Measurements from ENCODE around the gene CPT2. TPM values are rescaled to one million over a fixed set of nuclear protein-coding genes. Genes with fewer than 3 reads are reported as not detected.

The CPT2 gene
- polyA plus RNA-seq, 1 of the 3 experiments (the other 2 are of a cell fraction) = 18.6 TPM

- Histone ChIP-seq H4K20me1 (ENCODE audit: insufficient read depth) (no peaks in the 10 kb centered on the region), H3K4me3 (ENCODE audit: low read depth in 2 of 2, low read length in 1 of 2) (no peak overlapping the region), H3K9ac (no peak overlapping the region), H3K27me3 (ENCODE audit: insufficient read depth) (no peaks in the 10 kb centered on the region), H3K79me2 (ENCODE audit: insufficient read depth) (no peaks in the 10 kb centered on the region), H3K36me3 (replicated peaks in 1 of 2; ENCODE audit: control insufficient read depth in 1 of 2, insufficient read depth in 2 of 2, low read length in 1 of 2) (no peaks in the 10 kb centered on the region), H3K4me2 (no peak overlapping the region), H3K4me1 (ENCODE audit: control insufficient read depth in 1 of 2, insufficient read depth in 2 of 2, low read depth in 1 of 2, low read length in 1 of 2) (peaks cover 2 to 7% of the 10 kb centered on the region in 2 experiments; a peak in 2 of 4 replicates), H2AFZ (ENCODE audit: low read depth) (no peak overlapping the region), H3F3A (replicated peaks; ENCODE audit: insufficient read depth) (no peaks in the 10 kb centered on the region), H3K9me3 (no peaks in the 10 kb centered on the region), H3K9me2 (no peaks in the 10 kb centered on the region), H3K27ac (ENCODE audit: low read depth in 2 of 2, low read length in 1 of 2) (no peak overlapping the region)
- TF ChIP-seq, protein P1, sequence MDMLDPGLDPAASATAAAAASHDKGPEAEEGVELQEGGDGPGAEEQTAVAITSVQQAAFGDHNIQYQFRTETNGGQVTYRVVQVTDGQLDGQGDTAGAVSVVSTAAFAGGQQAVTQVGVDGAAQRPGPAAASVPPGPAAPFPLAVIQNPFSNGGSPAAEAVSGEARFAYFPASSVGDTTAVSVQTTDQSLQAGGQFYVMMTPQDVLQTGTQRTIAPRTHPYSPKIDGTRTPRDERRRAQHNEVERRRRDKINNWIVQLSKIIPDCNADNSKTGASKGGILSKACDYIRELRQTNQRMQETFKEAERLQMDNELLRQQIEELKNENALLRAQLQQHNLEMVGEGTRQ (IDR thresholded peaks at IDR 0.05; ENCODE audit: borderline replicate concordance, low read depth, low read length) = no peak
- TF ChIP-seq NFIC (IDR thresholded peaks at IDR 0.05; ENCODE audit: borderline replicate concordance) (no peak), FOXM1 (IDR thresholded peaks at IDR 0.05; ENCODE audit: low read depth) (no peak), NRF1 (IDR thresholded peaks at IDR 0.05; ENCODE audit: low read depth, low read length) (no peak), FOSL2 (IDR thresholded peaks at IDR 0.05; ENCODE audit: borderline replicate concordance, low read depth) (no peak), RCOR1 (IDR thresholded peaks at IDR 0.05; ENCODE audit: low read length) (no peak), CHD2 (IDR thresholded peaks at IDR 0.05; ENCODE audit: low read length, partially characterized antibody) (no peak), MEF2A (IDR thresholded peaks at IDR 0.05; ENCODE audit: borderline replicate concordance, low read depth) (no peak), POLR2AphosphoS5 (IDR thresholded peaks at IDR 0.05; ENCODE audit: low read depth, low read length) (no peak), FOXJ3 (CRISPR knock-in tag; IDR thresholded peaks at IDR 0.05) (no peak), ELF1 (IDR thresholded peaks at IDR 0.05) (no peak)
- TF ChIP-seq, protein P2, sequence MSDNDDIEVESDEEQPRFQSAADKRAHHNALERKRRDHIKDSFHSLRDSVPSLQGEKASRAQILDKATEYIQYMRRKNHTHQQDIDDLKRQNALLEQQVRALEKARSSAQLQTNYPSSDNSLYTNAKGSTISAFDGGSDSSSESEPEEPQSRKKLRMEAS (IDR thresholded peaks at IDR 0.05; ENCODE audit: low read depth) = no peak
- 58% methylated on average over 3 of the region's 3 CpGs for WGBS (ENCODE audit: low lambda C conversion rate)
- ChIA-PET CTCF (interaction anchor here (0.6 to 9.7 kb wide), 41 partner anchors 7 to 481 kb away, joined by 3 to 65 read pairs (median 4); partner anchors contain the start of genes CPT2 and SCP2), POLR2A (interaction anchor here (1.4 kb wide), 1 partner anchor 37 kb away, joined by 3 read pairs; no protein-coding TSS in a partner anchor)
- no peak for DNase-seq
These were observed 13.9 kb upstream of the CPT2 start for GRCh38 chr1:53182716-53183094.

- H3K79me2 ChIP-seq (ENCODE audit: insufficient read depth) = no peaks in the 10 kb centered on the region
- DNase-seq = no peak
- H3K9ac ChIP-seq = no peak overlapping the region
- H3K9me2 ChIP-seq = no peaks in the 10 kb centered on the region
- CTCF ChIA-PET = interaction anchor here (0.6 to 9.7 kb wide), 25 partner anchors 10 to 482 kb away, joined by 3 to 65 read pairs (median 5); partner anchors contain the start of gene CPT2
- H4K20me1 ChIP-seq (ENCODE audit: insufficient read depth) = no peaks in the 10 kb centered on the region
- H3K27me3 ChIP-seq (ENCODE audit: insufficient read depth) = no peaks in the 10 kb centered on the region
- H3K4me3 ChIP-seq (ENCODE audit: low read depth in 2 of 2, low read length in 1 of 2) = no peak overlapping the region
- no peak overlapping the region for H3K4me2 ChIP-seq
- peaks cover 2 to 7% of the 10 kb centered on the region in 2 experiments; a peak in 2 of 4 replicates for H3K4me1 ChIP-seq (ENCODE audit: control insufficient read depth in 1 of 2, insufficient read depth in 2 of 2, low read depth in 1 of 2, low read length in 1 of 2)
- no peak overlapping the region for H3K27ac ChIP-seq (ENCODE audit: low read depth in 2 of 2, low read length in 1 of 2)
- H3K36me3 ChIP-seq (replicated peaks in 1 of 2; ENCODE audit: control insufficient read depth in 1 of 2, insufficient read depth in 2 of 2, low read length in 1 of 2) = no peaks in the 10 kb centered on the region
- WGBS (ENCODE audit: low lambda C conversion rate) = 76% methylated on average over 6 of the region's 6 CpGs
- POLR2A ChIA-PET = interaction anchor here (1.4 kb wide), 1 partner anchor 36 kb away, joined by 3 read pairs; no protein-coding TSS in a partner anchor
- no peak overlapping the region for H2AFZ ChIP-seq (ENCODE audit: low read depth)
- no peaks in the 10 kb centered on the region for H3K9me3 ChIP-seq
- no peak for TF ChIP-seq REST (IDR thresholded peaks at IDR 0.05; ENCODE audit: low read depth, low read length)
- TF ChIP-seq ZBTB33 (IDR thresholded peaks at IDR 0.05; ENCODE audit: borderline replicate concordance, low read depth) = no peak
- TF ChIP-seq RCOR1 (IDR thresholded peaks at IDR 0.05; ENCODE audit: low read length) = no peak
- TF ChIP-seq, protein P3, sequence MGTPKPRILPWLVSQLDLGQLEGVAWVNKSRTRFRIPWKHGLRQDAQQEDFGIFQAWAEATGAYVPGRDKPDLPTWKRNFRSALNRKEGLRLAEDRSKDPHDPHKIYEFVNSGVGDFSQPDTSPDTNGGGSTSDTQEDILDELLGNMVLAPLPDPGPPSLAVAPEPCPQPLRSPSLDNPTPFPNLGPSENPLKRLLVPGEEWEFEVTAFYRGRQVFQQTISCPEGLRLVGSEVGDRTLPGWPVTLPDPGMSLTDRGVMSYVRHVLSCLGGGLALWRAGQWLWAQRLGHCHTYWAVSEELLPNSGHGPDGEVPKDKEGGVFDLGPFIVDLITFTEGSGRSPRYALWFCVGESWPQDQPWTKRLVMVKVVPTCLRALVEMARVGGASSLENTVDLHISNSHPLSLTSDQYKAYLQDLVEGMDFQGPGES (IDR thresholded peaks at IDR 0.05; ENCODE audit: low read depth, low read length) = no peak
- no peak for TF ChIP-seq MEF2A (IDR thresholded peaks at IDR 0.05; ENCODE audit: borderline replicate concordance, low read depth)
- no peak for TF ChIP-seq SMC3 (IDR thresholded peaks at IDR 0.05; ENCODE audit: low read depth, low read length)
- TF ChIP-seq YY1 (IDR thresholded peaks at IDR 0.05; ENCODE audit: low read depth) = no peak
- no peak for TF ChIP-seq EP300 (IDR thresholded peaks at IDR 0.05; ENCODE audit: borderline replicate concordance in 1 of 2, low read depth in 1 of 2, low read length in 1 of 2)
- no peaks in the 10 kb centered on the region for H3F3A ChIP-seq (replicated peaks; ENCODE audit: insufficient read depth)
These were observed 13.3 kb upstream of the CPT2 start for GRCh38 chr1:53183095-53183990.

Data from SK-N-SH (cell line).